ENCODE measurements around the gene HS6ST3.
"Not testable (repeated sequence)": the region's sequence is repeated elsewhere in the genome, so short reads cannot be mapped to it uniquely, and the experiment has no call there.

Gene HS6ST3

DNA sequence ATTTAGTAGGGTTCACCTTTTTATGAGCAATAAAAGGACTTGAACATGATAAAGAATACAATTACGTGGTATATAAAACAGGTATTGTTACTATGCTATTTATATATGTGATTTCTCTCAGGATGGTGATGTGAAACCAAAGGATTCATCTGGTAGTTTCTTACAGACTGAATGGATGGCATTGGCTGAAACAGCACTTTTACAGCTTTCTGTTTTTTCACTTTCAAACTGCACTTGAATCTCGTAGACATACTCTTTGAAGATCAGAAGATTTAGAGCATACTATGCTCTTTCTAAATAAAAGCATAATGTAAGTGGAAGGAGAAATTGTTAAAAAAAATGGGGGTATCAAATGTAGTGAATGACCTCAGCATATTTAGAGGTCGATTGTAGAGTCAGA lies 354.8 kb downstream of the HS6ST3 start:
- DNase-seq (ENCODE audit: low spot score) = no peak

DNA sequence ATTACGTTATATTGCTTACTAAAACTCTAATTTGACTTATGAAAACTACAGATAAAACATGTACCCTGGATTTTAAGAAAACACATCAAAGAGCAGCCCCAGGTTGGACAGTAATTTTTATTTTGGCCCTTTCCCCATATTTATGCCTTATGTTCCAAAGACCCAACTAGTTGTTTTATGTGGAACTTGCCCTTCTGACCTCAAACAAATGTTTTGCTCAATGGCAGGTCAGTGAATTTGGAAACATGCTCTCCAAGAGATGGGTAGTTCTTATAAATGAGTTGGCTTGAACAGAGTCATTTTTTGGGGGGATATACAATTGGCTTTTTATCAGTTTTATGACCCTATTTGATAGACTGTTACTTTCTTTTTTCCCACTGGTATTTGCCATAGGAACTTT lies 360.0 kb downstream of the HS6ST3 start:
- DNase-seq (ENCODE audit: low spot score) = no peak

DNA sequence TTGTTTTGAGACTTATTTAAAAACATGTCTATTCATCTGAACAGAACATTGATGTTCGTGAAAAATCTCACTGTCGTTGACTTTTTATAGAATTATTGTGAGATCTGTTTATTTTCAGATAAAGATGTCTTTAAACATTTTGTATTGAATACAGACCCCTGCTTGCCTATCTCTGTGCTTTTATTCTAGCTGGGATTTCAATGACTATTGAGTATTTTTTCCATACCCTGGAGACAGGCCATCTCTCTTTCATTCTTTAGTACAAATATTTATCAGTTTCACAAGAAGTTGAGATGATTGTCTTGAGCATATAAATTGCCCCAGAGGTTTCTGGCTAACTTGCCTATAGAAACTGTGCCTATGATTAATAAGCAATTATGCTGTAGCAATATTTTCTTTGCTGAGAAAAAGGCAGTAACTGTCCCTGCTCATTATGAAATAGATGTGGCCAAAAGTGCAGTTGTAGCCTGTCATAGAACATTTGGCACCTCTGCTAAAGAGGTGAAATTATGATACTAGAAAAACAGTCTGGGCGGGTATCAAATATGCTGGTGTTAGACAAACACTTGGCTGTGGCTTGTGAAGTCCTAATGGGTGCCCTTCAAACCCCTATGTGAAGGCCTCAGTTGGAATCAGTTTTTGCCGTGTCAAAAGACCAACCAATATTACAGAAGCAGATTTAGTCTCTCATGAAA lies 360.6 kb downstream of the HS6ST3 start:
- DNase-seq (ENCODE audit: low spot score) = no peak

DNA sequence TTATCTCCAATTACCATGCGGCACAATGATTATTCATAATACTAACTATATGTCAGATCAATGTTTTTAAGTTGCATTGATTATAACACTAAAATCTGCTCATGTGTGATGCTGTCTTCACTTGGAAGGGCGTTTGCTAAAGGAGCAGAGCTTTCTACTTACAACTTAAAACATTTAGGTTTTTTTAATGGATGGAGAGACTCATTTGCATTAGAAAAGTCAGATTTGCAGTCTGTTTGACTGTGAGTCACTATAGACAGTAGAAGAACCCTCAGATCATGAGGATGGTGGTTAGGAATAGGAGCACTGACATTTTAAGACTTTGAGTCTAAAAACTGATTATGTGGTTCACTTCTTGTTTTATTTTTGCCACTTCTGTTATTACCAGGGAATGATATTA lies 364.6 kb downstream of the HS6ST3 start:
- DNase-seq (ENCODE audit: low spot score) = no peak

DNA sequence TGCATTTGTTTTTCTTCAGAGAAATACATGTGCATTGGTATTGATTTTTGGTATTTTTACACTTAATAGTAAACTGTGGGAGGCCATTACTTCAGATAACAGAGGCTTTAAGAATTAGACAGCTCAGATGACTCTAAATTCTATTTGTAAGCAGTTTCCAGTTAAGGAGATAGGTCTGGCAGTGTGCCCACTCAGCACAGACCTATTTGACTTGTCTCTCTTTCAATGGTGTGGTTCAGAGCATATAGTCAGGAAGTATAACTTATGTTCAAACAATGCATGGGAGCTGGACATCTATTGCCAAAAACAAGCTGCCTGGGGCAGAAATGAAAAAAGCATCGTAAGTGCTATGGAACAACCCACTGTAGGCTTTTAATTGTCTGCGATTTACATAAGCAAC lies 370.7 kb downstream of the HS6ST3 start:
- no peak for DNase-seq (ENCODE audit: low spot score)

DNA sequence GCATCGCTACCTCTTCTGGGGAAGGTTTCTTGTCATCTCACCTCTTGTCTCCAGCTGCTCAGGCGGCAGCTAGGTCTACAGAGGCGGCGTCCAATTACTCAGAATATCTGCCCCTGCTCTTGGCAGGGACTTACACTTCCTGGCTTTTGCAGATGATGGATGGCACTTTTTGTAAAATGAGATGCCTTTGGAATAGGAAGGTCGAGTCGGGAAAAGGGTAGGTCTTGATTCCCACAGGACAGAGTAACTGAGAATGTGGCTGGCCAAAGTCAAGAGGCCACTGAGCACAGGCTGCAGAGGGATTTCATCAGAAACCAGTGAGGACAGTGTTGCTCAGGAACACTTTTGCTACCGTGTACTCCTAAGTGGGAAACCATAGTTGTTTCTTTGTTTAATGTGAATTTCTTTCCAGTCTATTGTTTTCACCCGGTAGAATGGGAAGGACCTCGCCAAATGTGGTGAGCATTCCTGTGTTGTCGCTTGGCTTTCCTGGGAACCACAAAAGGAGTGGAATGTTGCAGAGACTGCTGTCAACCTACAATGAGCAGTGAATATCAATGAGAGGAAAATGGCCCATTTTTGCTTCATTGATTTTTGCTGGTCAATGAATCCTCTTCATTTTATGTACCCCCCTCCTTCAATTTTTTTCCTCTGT lies 383.7 kb downstream of the HS6ST3 start:
- DNase-seq (ENCODE audit: low spot score) = no peak

DNA sequence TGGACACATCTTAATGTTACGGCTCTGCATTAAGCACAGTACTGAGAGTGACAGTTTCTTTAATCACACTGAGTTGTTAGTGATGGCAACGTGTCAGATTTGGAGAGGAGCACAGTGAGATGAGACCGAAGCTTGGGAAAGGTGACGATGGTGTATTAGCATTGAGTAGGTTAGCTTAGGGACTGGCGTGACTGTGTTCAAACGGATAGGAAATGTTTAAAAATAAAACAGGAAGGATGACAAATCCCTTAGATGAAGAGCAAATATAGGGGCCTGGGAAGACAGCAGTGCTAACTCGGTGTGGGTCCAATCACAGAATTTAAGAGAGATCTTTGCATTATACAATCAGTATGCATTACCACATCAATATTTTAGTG lies 384.3 kb downstream of the HS6ST3 start:
- no peak for DNase-seq (ENCODE audit: low spot score)

DNA sequence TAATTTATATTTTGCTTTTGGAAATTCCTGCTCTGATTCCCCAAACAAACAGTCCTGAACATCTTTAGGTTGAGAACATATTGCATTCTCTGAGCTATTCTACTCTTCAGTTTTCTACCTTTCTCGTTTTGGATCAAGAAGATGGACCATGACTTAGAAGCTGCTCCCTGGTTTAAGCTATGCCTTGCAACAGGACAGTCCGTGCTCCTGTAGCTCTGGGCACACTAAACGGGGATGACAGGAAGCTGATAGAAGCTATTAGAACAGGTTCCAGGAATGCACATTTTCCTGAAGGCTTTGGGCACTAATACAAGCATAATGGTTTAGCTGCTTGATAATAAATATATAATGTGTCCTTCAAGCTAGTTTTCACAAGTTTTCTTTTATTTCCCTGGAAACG lies 385.2 kb downstream of the HS6ST3 start:
- DNase-seq (ENCODE audit: low spot score) = no peak

DNA sequence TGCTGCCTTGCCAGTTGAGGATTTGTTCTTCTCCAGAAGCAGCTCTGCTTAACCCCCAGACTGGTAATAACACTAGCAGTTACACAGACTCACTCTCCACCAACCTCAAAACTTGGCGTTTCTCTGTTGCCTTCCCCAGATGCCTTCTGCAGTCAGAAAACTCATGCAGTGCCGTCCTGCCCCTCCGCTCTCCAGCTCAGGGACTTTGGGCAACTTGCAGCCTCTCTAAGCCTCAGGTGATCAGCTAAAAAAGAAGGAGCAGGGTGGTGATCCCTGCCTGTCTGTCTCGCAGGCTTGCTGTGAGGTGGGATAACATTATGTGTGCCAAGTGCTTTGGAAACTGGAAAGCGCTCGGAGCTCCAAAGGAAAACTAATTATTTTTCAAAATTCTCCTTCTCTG lies 391.6 kb downstream of the HS6ST3 start:
- no peak for DNase-seq (ENCODE audit: low spot score)

DNA sequence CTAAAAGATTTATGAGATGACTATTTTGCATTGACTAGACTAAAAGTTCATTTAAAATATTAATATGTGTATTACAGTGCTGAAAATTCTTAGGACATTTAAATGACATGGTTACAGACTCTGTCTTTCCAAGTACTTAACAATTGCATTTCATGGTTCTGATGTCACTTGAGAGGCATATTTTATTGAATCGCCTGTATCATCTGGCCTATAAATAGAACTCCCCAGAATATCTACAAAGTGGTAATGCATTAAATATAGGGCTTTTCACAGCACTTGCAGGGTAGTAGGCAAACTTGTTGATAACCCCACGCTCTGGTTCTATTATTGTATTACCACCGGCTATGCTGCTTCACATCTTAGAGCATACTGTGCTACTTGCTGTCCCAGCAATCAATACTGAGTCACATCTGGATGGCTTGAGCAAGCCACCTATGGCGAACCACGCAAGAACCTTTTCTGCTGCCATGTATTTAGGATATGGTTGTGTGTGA lies 400.6 kb downstream of the HS6ST3 start:
- DNase-seq (ENCODE audit: low spot score) = no peak

DNA sequence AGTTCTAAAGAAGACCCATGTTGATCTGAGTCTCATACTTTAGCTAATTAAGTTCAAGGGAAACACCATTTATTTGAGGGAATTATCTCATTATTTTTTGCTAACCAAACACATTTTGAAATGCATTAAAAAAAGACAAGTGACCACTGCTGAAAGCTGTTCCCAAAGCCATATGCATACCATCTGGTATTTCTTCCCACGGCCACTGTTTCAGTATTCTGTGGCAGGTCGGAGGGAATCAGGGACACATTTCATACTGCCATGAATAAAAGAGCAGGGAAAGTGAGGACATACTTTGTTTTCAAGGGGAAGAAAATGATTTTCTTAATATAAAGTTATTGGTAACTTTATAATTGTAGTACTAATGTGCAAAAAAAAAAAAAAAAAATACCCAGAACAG lies 401.2 kb downstream of the HS6ST3 start:
- DNase-seq (ENCODE audit: low spot score) = no peak

DNA sequence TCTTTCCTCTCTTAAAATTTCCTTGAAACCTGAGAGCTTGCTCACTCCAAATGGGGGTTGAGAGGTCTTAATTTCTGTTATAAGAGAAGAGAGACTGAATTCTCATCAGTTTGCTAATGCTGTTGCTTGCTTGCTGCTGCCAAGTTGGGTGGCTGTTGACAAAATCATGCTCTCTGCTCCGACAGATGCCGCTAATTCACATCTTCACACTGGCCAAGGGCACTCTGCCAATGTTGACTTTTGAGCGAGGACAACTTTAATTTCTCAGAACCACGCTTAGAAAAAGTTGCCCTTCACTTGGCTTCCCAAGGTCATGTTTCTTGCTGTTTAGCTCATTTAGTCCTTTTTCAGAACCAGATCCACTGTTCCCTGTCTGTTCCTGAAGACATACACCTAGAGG lies 402.9 kb downstream of the HS6ST3 start:
- no peak for DNase-seq (ENCODE audit: low spot score)

DNA sequence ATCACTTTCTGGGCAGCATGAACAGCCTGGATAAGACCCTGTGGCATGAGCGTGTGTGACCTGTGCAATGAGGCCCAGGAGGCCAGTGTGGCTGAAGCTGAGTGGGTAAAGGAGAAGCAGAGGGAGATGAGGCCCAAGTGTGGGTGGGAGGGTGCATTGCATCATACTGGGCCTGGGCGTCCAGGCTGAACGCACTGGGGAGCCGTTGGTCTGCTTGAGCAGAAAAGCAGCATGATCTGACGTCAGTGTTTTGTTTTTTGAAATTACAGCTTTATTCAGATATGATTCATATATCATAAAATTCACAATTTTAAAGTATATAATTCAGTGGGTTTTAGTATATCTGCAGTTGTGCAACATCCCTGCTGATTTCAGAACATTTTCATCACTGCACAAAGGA lies 409.7 kb downstream of the HS6ST3 start:
- DNase-seq (ENCODE audit: low spot score) = no peak

DNA sequence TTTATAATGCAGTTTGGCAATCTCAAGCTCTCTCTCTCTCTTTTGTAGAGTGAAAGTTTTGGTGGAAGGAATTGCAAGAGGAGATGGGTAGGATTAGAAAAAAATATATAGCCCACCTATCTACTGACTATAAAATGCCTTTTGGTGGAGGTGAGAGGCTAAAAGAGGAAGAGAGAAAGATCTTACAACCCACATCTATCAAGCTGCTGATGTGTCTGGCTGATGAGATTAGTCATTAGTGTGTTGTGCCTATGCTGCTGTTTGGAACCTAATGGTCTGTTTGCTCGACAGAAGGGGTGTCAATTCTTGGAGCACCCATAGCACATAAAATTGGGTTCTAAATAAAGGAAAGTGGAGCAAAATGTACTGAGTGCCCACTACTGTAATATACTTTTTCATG lies 411.0 kb downstream of the HS6ST3 start:
- no peak for DNase-seq (ENCODE audit: low spot score)

DNA sequence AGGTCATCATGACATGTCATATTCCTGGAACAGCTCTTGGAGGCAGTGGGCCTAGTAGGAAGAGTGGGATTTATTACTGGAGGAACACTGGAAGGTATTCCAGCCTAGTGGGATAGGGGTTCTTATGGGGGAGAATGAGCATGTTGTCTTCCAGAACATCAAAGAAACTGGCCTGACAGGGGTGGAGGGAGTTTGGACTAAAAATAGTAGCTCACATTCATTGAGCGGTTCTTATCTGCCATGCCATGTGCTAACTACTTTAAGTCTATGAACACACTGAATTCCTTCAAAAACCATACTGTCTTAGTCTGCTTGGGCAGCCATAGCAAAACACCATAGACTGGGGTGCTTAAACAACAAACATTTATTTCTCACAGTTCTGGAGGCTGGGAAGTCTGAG lies 413.6 kb downstream of the HS6ST3 start:
- DNase-seq (ENCODE audit: low spot score) = no peak

DNA sequence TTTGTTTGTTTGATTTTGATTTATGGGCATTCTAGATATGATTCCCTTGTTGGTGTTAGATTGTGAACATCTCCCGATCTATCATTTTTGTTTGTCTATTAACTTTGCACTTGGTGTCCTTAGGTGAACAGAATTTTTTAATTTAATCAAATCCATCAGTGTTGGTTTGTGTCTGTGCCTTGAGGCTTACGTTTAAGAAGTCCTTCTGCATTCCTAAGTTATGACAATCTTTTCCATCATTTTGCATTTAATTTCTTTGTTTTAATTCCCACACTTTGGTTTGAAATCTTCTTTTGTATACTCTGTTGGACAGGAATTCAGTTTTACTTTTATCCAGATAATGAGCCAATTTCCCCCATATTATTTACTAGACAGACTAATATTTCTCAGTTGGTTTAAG lies 421.7 kb downstream of the HS6ST3 start:
- no peak for DNase-seq (ENCODE audit: low spot score)

DNA sequence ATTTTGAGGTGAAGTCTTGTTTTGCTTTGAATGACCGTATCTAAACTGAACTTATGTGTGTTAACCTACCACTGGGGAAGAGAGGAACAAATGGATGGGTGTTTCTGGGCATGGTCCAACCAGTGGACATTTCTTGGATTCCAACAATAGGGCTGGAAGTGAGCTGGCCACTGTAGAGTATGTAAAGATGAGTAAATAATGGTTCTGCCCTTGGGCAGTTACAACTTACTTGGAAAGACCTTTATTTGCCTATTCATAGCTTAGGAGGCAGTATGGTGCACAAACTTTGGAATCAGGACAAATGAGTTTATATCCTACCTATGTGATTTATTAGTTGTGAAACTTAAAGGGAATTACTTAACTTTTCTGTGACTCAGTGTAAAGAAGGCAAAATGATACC lies 429.5 kb downstream of the HS6ST3 start:
- no peak for DNase-seq (ENCODE audit: low spot score)

DNA sequence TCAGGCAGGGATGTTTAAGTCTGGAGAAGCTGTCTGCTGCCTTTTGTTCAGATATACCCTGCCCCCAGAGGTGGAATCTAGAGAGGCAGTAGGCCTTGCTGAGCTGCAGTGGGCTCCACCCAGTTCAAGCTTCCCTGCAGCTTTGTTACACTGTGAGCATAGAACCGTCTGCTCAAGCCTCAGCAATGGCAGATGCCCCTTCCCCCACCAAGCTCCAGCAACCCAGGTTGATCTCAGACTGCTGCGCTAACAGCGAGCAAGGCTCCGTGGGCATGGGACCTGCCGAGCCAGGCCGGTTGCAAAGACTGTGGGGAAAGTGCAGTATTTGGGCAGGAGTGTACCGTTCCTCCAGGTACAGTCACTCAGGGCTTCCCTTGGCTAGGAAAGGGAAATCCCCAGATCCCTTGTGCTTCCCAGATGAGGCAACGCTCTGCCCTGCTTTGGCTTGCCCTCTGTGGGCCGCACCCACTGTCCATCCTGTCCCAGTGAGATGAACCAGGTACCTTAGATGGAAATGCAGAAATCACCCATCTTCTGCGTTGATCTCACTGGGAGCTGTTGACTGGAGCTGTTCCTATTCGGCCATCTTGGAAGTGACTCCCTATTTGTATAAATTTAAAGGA lies 434.6 kb downstream of the HS6ST3 start:
- DNase-seq (ENCODE audit: low spot score) = not testable (repeated sequence)

DNA sequence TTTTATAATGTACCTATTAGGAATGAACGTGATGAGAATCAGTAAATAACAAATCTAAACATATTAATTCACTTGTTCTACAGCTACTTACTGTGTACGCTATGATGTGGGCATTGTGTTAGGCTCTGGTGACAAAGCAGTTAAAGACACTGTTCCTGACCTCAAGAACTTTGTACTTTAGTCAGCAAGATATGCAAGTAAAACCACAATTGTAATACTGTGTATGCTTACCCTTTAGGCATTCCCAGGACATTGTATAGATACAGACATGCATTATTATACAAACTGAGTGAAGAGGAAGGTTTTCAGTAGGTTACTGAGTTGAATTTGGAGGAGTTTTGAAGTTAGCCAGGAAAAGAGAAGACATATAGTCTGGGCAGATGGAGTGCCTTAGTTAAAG lies 435.8 kb downstream of the HS6ST3 start:
- no peak for DNase-seq (ENCODE audit: low spot score)

DNA sequence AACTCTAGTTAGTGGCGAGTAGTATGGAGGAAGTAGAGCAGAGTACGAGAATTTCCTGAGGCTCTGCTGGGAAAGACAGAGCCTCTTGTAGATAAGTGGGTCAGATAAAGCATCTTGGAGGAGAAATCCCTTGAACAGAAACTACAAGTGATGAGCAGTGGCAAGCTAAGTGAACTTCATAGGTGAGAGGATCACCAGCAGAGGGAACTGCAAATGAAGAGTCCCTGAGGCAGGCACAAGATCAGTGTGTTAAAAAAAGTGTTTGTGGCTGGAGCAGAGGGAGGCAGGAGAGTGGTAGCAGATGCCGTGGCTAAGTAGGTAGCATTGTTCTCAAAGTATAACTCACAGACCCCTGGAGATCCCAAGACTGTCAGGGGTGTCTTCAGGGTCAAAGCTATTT lies 437.6 kb downstream of the HS6ST3 start:
- DNase-seq (ENCODE audit: low spot score) = no peak

DNA sequence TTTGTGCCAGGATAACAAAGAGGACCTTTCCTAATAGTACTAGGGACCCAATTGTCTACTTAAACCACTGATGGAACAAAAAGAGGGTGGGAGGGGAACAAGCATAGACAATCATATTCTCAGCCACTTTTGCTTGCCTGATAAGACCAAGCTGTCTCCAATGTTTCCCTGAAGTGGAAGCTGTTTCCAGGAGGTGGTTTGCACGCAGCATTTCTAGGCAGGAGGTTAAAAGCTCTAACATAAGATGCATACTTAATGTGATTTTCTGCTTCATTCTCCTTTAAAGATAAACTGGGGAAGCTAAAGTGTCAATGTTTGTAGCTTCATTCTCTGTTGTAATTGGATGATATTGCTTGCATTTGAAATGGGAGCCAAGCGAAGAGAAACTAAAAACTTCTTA lies 442.9 kb downstream of the HS6ST3 start:
- no peak for DNase-seq (ENCODE audit: low spot score)

DNA sequence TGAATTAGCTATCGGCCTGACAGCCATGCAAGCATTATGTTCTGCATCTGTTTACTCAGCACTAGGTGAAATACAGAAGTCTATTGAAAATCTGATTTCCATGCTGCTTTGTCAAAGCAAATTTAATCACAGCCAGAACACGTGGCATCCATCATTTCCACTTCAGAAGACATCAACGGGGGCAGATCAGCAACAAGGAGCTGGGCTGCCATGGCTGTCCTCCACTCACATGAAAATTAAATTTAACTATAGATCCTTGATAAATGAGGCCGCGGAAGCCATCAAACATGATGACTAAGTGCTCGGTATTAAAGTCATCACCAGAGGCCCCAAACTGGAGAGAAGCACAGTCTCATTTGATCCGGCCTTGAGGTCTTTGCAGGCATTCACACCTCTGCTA lies 443.5 kb downstream of the HS6ST3 start:
- no peak for DNase-seq (ENCODE audit: low spot score)

DNA sequence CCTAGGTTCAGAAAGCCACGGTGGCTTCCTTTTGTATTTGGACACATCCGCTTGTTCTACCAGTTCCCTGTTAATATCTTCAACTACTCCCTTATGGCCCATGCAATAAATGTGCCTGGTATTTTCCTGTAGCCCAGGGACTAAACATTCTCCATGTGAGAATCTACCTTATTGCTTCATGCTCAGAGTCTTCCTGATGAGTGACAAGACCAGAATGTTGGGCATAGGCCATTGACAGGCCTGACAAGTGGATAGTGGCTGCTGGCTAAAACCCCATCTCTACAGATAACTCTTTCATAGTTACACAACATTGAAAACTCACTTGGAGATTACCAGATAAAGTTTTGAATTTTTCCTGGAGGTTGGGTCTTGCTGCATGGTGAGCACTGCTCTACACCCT lies 449.9 kb downstream of the HS6ST3 start:
- no peak for DNase-seq (ENCODE audit: low spot score)

DNA sequence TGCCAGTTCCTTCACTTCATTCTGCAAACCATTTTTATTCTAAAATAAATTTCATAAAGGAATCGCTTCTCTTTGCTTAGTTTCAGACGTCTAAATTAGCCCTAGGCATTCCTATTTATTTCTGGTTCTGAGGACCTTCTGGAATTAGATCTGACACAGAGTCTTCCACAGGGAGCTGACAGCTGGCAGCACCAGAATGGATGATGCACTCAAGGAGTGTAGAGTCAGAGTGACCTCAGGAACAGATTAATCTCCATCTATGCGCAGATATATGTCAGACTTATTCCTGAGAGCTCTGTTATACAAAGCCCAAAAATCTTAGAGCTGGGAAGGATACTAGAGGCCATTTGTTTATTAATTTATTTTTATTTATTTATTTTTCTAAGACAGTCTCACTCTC lies 450.8 kb downstream of the HS6ST3 start:
- DNase-seq (ENCODE audit: low spot score) = no peak

Measured in AG08395 (cell line).